ENCODE results near the gene ZFP69B. TPM values are rescaled to one million over a fixed set of nuclear protein-coding genes. Genes with fewer than 3 reads are reported as not detected.

The ZFP69B gene
- total and polyA plus RNA-seq, 2 experiments from 2014 or later: 5.2 to 10.8 TPM

- no peak for TF ChIP-seq ZNF462 (CRISPR knock-in tag; IDR thresholded peaks at IDR 0.05)
Observed at GRCh38 chr1:40425198-40425597, 25.1 kb upstream of the ZFP69B start (continued).

- H2AFZ ChIP-seq: no peak overlapping the region
- no peaks in the 10 kb centered on the region for H3K79me2 ChIP-seq (replicated peaks; ENCODE audit: insufficient read depth)
- H3K9me2 ChIP-seq (ENCODE audit: insufficient read depth): no peaks in the 10 kb centered on the region
- no peak overlapping the region for H3K27ac ChIP-seq (ENCODE audit: low read depth)
- no peak overlapping the region for H3K27ac Mint-ChIP-seq
- no peak overlapping the region for H3K4me3 ChIP-seq
- H3K36me3 ChIP-seq (ENCODE audit: insufficient read depth): no peaks in the 10 kb centered on the region
- H3K4me2 ChIP-seq: no peak overlapping the region
- H3K9me3 Mint-ChIP-seq: no peaks in the 10 kb centered on the region
- no peaks in the 10 kb centered on the region for H3K4me1 ChIP-seq (ENCODE audit: insufficient read depth)
- no peaks in the 10 kb centered on the region for H3K27me3 ChIP-seq (ENCODE audit: insufficient read depth)
- no peak overlapping the region for H3K4me3 Mint-ChIP-seq
- H3K27me3 Mint-ChIP-seq (ENCODE audit: insufficient read depth, low read depth, poor library complexity): peaks cover 3% of the 10 kb centered on the region
- H3K4me1 Mint-ChIP-seq: no peaks in the 10 kb centered on the region
- H3F3A ChIP-seq (replicated peaks; ENCODE audit: low read depth): no peaks in the 10 kb centered on the region
- DNase-seq (ENCODE audit: low spot score) (no peak), ATAC-seq (no peak)
- no peaks in the 10 kb centered on the region for H3K36me3 Mint-ChIP-seq (ENCODE audit: low read depth)
- H4K20me1 ChIP-seq (replicated peaks; ENCODE audit: insufficient read depth): no peaks in the 10 kb centered on the region
- TF ChIP-seq POLR2AphosphoS5 (IDR thresholded peaks at IDR 0.05; ENCODE audit: low read depth) (no peak), JUNB (IDR thresholded peaks at IDR 0.05; ENCODE audit: unreplicated experiment) (no peak), ZNF331 (CRISPR knock-in tag; IDR thresholded peaks at IDR 0.05; ENCODE audit: low read depth) (no peak), NANOG (IDR thresholded peaks at IDR 0.05; ENCODE audit: borderline replicate concordance) (no peak), CREB1 (CRISPR knock-in tag; IDR thresholded peaks at IDR 0.05; ENCODE audit: low read depth) (no peak), ETS1 (IDR thresholded peaks at IDR 0.05) (no peak), REST (IDR thresholded peaks at IDR 0.05; ENCODE audit: unreplicated experiment) (no peak), CTCF (conservative IDR thresholded peaks at IDR 0.05; ENCODE audit: low read depth in 2 of 2) (no peak), STAT1 (IDR thresholded peaks at IDR 0.05; ENCODE audit: unreplicated experiment) (no peak)
Observed at GRCh38 chr1:40431385-40431784, 18.9 kb upstream of the ZFP69B start.

Measured in GM23338 (cell line).